MCF 10A (cell line): ENCODE measurements around the gene RAC2. TPM values are rescaled to one million over a fixed set of nuclear protein-coding genes. Genes with fewer than 3 reads are reported as not detected.

ENCODE experiments used
- BruUV-seq: library from RNA; stranded (reverse); fragments of 400-500 nt; replicated peaks from 2 replicates; lab custom pipeline; 2021; lab: Mats Ljungman, UMichigan
- CTCF ChIA-PET: fragments of 300-600 bp; sonication (Branson Sonifier 250); formaldehyde crosslinking; extraction: SDS; loops from one replicate; lab custom pipeline; 2021; ENCODE audit warnings: antibody characterized with exemption, inconsistent platforms; lab: Yijun Ruan, JAX
- POLR2A ChIA-PET: fragments of 300-600, 350-650 bp; sonication (Branson Sonifier 250); formaldehyde crosslinking; extraction: SDS; loops from one replicate; lab custom pipeline; 2020; ENCODE audit warnings: antibody characterized with exemption, inconsistent platforms; lab: Yijun Ruan, JAX
- DNase-seq: peaks from one replicate; pipeline ENCODE4 v3.0.0-alpha.2; 2018; ENCODE audit not compliant: unreplicated experiment
- H3K27ac Mint-ChIP-seq: one replicate; pipeline ENCODE4 v1.8.0; 2022; ENCODE audit warnings: mild to moderate bottlenecking, low read depth, mixed read lengths; ENCODE audit not compliant: unreplicated experiment
- H3K27me3 Mint-ChIP-seq: one replicate; pipeline ENCODE4 v1.8.0; 2022; ENCODE audit warnings: mixed read lengths; ENCODE audit not compliant: insufficient read depth, unreplicated experiment
- H3K36me3 Mint-ChIP-seq: one replicate; pipeline ENCODE4 v1.8.0; 2022; ENCODE audit warnings: mild to moderate bottlenecking, moderate library complexity, mixed read lengths; ENCODE audit not compliant: insufficient read depth, unreplicated experiment
- H3K4me1 Mint-ChIP-seq: one replicate; pipeline ENCODE4 v1.8.0; 2022; ENCODE audit warnings: mixed read lengths; ENCODE audit not compliant: insufficient read depth, unreplicated experiment
- H3K4me3 Mint-ChIP-seq: one replicate; pipeline ENCODE4 v1.8.0; 2022; ENCODE audit warnings: mild to moderate bottlenecking, moderate library complexity, mixed read lengths; ENCODE audit not compliant: unreplicated experiment
- H3K9me3 Mint-ChIP-seq: one replicate; pipeline ENCODE4 v1.8.0; 2022; ENCODE audit warnings: mixed read lengths; ENCODE audit not compliant: unreplicated experiment
- CTCF ChIP-seq: fragments of 200-600 bp; IDR thresholded peaks from one replicate; pipeline ENCODE4 v1.8.0; 2022; ENCODE audit warnings: antibody characterized with exemption, mild to moderate bottlenecking; ENCODE audit not compliant: unreplicated experiment
- intact Hi-C: fragments of 100-400 bp; cut with micrococcal nuclease; formaldehyde crosslinking; loops from 2 replicates; pipeline ENCODE4 v1.14.1; 2022
- total RNA-seq: library from RNA; stranded (reverse); gene quantifications from 2 replicates; pipeline ENCODE4 v1.2.3, GENCODE V29; 2022

RAC2 gene
- total RNA-seq, 1 experiment from 2014 or later: 42.4 TPM

DNA sequence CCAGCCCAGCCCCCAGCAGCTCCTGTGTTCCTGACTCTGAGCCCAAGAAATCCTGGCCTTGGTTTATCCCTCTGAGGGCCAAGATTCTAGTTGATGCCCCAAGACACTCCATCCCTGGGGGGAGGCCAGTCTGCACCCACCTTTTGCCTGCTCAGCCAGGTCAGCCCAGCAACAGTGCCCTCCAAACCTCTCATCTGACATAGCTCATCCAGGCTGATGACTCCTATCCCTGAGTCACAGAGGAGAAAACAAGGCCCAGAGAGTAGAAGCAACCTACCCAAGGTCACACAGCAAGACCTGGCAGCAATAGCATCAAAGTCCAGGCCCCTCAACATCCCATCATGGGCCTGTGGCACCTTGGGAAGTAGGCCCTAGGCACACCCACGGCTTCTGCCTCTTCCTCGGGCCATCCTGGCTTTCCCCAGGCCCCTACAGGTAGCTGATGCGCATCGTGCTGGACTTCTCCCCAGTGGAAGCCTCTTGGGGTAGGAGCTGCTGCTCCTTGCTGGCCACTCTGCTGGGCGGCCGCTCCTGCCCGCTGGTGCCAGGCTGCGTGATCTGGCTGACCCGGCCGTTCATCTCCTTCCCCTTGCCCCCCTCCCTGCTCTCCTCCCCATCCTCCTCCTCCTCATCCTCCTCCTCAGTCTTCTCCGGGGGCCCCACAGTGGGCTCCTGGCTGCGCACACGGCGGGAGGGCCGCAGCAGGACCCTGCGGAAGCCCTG lies 37.8 kb downstream of the RAC2 start:
- intact Hi-C loops: no loop called here
- ChIA-PET CTCF (interaction anchor here (0.6 to 0.9 kb wide), 2 partner anchors 41 to 335 kb away, joined by 3 to 5 read pairs; no protein-coding TSS in a partner anchor), POLR2A (no interaction called here)
- H3K4me1 Mint-ChIP-seq: no peaks in the 10 kb centered on the region
- no TSS peak for BruUV-seq
- H3K27me3 Mint-ChIP-seq: no peaks in the 10 kb centered on the region
- no peaks in the 10 kb centered on the region for H3K36me3 Mint-ChIP-seq
- no peak overlapping the region for H3K4me3 Mint-ChIP-seq
- no peak for TF ChIP-seq CTCF
- no peak for DNase-seq
- H3K9me3 Mint-ChIP-seq: no peaks in the 10 kb centered on the region
- no peak overlapping the region for H3K27ac Mint-ChIP-seq

DNA sequence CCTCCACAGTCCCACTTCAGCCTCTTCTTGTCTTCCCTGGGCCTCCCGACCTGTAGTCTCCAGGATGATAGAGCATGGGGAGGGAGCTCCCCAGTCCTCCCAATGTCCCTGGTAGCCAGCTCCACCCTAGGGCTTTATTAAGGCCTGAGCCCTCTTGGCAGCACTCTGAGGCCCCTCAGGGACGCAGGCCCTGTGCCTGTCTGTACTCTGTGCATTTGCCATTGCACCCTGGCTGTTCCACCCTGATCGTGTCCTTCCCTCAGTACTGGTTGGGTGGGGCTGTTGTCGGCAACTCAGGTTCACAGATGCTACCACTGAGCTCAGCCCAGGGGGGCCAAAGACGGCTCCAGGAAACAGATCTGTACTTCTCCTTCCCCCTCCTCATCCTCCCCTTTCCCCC lies 39.0 kb downstream of the RAC2 start:
- BruUV-seq: no TSS peak
- POLR2A ChIA-PET: no interaction called here
- intact Hi-C loops: no loop called here
- no peak for TF ChIP-seq CTCF
- H3K27me3 Mint-ChIP-seq: no peaks in the 10 kb centered on the region
- no peaks in the 10 kb centered on the region for H3K4me1 Mint-ChIP-seq
- H3K27ac Mint-ChIP-seq: no peak overlapping the region
- H3K9me3 Mint-ChIP-seq: no peaks in the 10 kb centered on the region
- CTCF ChIA-PET: interaction anchor here (0.6 to 0.8 kb wide), 2 partner anchors 40 to 58 kb away, joined by 3 read pairs; no protein-coding TSS in a partner anchor
- DNase-seq: no peak
- H3K36me3 Mint-ChIP-seq: no peaks in the 10 kb centered on the region
- H3K4me3 Mint-ChIP-seq: no peak overlapping the region

- Mint-ChIP-seq H3K27ac (no peak overlapping the region), H3K4me1 (no peaks in the 10 kb centered on the region), H3K4me3 (no peak overlapping the region), H3K27me3 (no peaks in the 10 kb centered on the region), H3K36me3 (no peaks in the 10 kb centered on the region), H3K9me3 (no peaks in the 10 kb centered on the region)
- CTCF ChIA-PET: interaction anchor here (0.6 kb wide), 1 partner anchor 37 kb away, joined by 3 read pairs; no protein-coding TSS in a partner anchor
- BruUV-seq: no TSS peak
- intact Hi-C loops: no loop called here
- DNase-seq: no peak
- TF ChIP-seq CTCF: no peak
- POLR2A ChIA-PET: no interaction called here
These were observed 39.9 kb downstream of the RAC2 start for GRCh38 chr22:37204045-37204655.

DNA sequence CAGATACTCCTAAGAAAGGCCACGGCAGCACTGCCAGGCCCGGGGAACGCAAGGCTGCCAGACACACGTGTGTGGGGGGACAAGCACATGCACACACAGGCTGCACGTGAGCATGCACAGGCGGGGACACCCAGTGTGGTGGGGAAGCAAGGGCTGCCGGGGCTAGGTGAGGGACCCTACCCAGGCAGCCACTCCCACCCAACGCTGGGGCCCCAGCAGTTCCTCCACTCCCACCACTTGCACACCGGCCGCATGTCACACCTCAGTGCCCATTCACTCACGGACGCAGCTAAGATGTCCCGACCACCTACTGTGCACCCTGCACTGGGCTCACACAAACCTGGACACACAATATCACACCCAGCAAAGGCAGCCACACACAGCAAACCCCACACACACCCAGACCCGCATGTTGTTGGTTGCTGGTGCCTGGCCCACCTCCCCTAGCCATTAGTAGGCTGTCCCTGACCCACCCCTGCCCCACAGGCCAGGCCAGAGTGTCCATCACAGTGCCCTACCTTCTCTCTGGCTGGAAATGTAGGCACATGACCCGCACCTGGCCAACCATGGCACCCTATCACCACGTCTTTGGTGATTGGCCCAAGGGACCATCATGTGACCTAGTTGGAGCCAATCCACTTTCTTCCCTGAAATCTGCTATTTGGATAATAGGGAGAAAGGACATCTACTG lies 40.6 kb downstream of the RAC2 start:
- no peak for TF ChIP-seq CTCF
- H3K36me3 Mint-ChIP-seq: no peaks in the 10 kb centered on the region
- no peak overlapping the region for H3K27ac Mint-ChIP-seq
- intact Hi-C loops: no loop called here
- POLR2A ChIA-PET: no interaction called here
- no peaks in the 10 kb centered on the region for H3K4me1 Mint-ChIP-seq
- no peak overlapping the region for H3K4me3 Mint-ChIP-seq
- BruUV-seq: no TSS peak
- no peaks in the 10 kb centered on the region for H3K9me3 Mint-ChIP-seq
- H3K27me3 Mint-ChIP-seq: no peaks in the 10 kb centered on the region
- DNase-seq: no peak
- CTCF ChIA-PET: no interaction called here
